ENCODE data around the gene GNG11.
"Not testable (repeated sequence)": the region's sequence is repeated elsewhere in the genome, so short reads cannot be mapped to it uniquely, and the experiment has no call there.

GNG11 gene

GRCh38 chr7:93921607-93922566 is at the start of gene GNG11:
Gene GNG11, plus strand, starts transcription at chr7:93921735. Its CDS starts 403 bp downstream, at chr7:93922138.
- no peak for DNase-seq (ENCODE audit: low read depth)

GRCh38 chr7:93873998-93874574 is 47.4 kb upstream of the GNG11 start:
- DNase-seq (ENCODE audit: low read depth), result no peak

GRCh38 chr7:93877742-93878141 is 43.8 kb upstream of the GNG11 start:
- no peak for DNase-seq (ENCODE audit: low read depth)

GRCh38 chr7:93879356-93879755 is 42.2 kb upstream of the GNG11 start:
- DNase-seq (ENCODE audit: low read depth), result no peak

- DNase-seq (ENCODE audit: low read depth), result no peak
Measured at GRCh38 chr7:93882468-93882867, 39.1 kb upstream of the GNG11 start.

- no peak for DNase-seq (ENCODE audit: low read depth)
Measured at GRCh38 chr7:93883078-93883916, 38.2 kb upstream of the GNG11 start.

GRCh38 chr7:93883917-93884345 is 37.6 kb upstream of the GNG11 start:
- DNase-seq (ENCODE audit: low read depth), result no peak

GRCh38 chr7:93884541-93884940 is 37.0 kb upstream of the GNG11 start:
- DNase-seq (ENCODE audit: low read depth), result no peak

- DNase-seq (ENCODE audit: low read depth), result no peak
Measured at GRCh38 chr7:93889261-93889660, 32.3 kb upstream of the GNG11 start.

- no peak for DNase-seq (ENCODE audit: low read depth)
Measured at GRCh38 chr7:93890041-93890463, 31.5 kb upstream of the GNG11 start.

- DNase-seq (ENCODE audit: low read depth), result no peak
Measured at GRCh38 chr7:93890464-93891068, 31.0 kb upstream of the GNG11 start, which contains the start of gene TFPI2. Gene TFPI2, minus strand, starts transcription at chr7:93890753. Its CDS starts 75 bp downstream, at chr7:93890678.

- no peak for DNase-seq (ENCODE audit: low read depth)
Measured at GRCh38 chr7:93894426-93894825, 27.1 kb upstream of the GNG11 start.

GRCh38 chr7:93894966-93895640 is 26.4 kb upstream of the GNG11 start:
- no peak for DNase-seq (ENCODE audit: low read depth)

GRCh38 chr7:93895859-93896600 is 25.5 kb upstream of the GNG11 start:
- no peak for DNase-seq (ENCODE audit: low read depth)

- DNase-seq (ENCODE audit: low read depth), result no peak
Measured at GRCh38 chr7:93897680-93898079, 23.9 kb upstream of the GNG11 start.

- DNase-seq (ENCODE audit: low read depth), result no peak
Measured at GRCh38 chr7:93902777-93903423, 18.6 kb upstream of the GNG11 start.

GRCh38 chr7:93906267-93906666 is 15.3 kb upstream of the GNG11 start, which contains the start of gene GNGT1:
Gene GNGT1, plus strand, starts transcription at chr7:93906567. Its CDS starts 180 bp downstream, at chr7:93906747.
- DNase-seq (ENCODE audit: low read depth), result no peak

GRCh38 chr7:93910076-93910994 is 11.2 kb upstream of the GNG11 start:
- no peak for DNase-seq (ENCODE audit: low read depth)

GRCh38 chr7:93911242-93911641 is 10.3 kb upstream of the GNG11 start:
- DNase-seq (ENCODE audit: low read depth), result not testable (repeated sequence)
